GM18505 (cell line): Measurements from ENCODE around the gene EFCAB14.
"Not testable (repeated sequence)": the region's sequence is repeated elsewhere in the genome, so short reads cannot be mapped to it uniquely, and the experiment has no call there.

Experiments used
- ATAC-seq: cut with Tn5 transposase; IDR thresholded peaks from one replicate; pipeline ENCODE4 v1.9.1; 2021; ENCODE audit not compliant: unreplicated experiment
- POLR2A ChIP-seq: IDR thresholded peaks from 4 replicates; pipeline ENCODE4 v1.6.1; 2011; ENCODE audit warnings: borderline replicate concordance; ENCODE audit not compliant: insufficient read depth, insufficient read length; ENCODE audit errors: extremely low read depth

The EFCAB14 gene

GRCh38 chr1:46718727-46719622 lies at the start of gene EFCAB14:
Gene EFCAB14, minus strand, starts transcription at chr1:46719114. Its CDS starts 1,027 bp downstream, at chr1:46718087.
- TF ChIP-seq POLR2A: peak; percentile 84
- peak; percentile 97 for ATAC-seq

GRCh38 chr1:46768445-46768844 lies 49.5 kb upstream of the EFCAB14 start:
- no peak for ATAC-seq
- TF ChIP-seq POLR2A: no peak

- no peak for ATAC-seq
- no peak for TF ChIP-seq POLR2A
Observed at GRCh38 chr1:46767649-46768282, 48.9 kb upstream of the EFCAB14 start.

- ATAC-seq: no peak
Observed at GRCh38 chr1:46764402-46764801, 45.5 kb upstream of the EFCAB14 start.

GRCh38 chr1:46761740-46762139 lies 42.8 kb upstream of the EFCAB14 start:
- ATAC-seq: no peak
- no peak for TF ChIP-seq POLR2A

More at GRCh38 chr1:46764402-46764801, 45.5 kb upstream of the EFCAB14 start:
- TF ChIP-seq POLR2A: no peak

GRCh38 chr1:46760558-46761166 lies 41.7 kb upstream of the EFCAB14 start:
- no peak for ATAC-seq
- TF ChIP-seq POLR2A: no peak

GRCh38 chr1:46757956-46758528 lies 39.1 kb upstream of the EFCAB14 start:
- ATAC-seq: no peak
- TF ChIP-seq POLR2A: no peak

- TF ChIP-seq POLR2A: no peak
- ATAC-seq: no peak
Observed at GRCh38 chr1:46757247-46757955, 38.5 kb upstream of the EFCAB14 start.

GRCh38 chr1:46755121-46755520 lies 36.2 kb upstream of the EFCAB14 start:
- TF ChIP-seq POLR2A: no peak
- no peak for ATAC-seq

- ATAC-seq: not testable (repeated sequence)
Observed at GRCh38 chr1:46754707-46755106, 35.8 kb upstream of the EFCAB14 start.

- no peak for TF ChIP-seq POLR2A
- no peak for ATAC-seq
Observed at GRCh38 chr1:46753985-46754384, 35.1 kb upstream of the EFCAB14 start.

- no peak for TF ChIP-seq POLR2A
- no peak for ATAC-seq
Observed at GRCh38 chr1:46749921-46750404, 31.0 kb upstream of the EFCAB14 start.

- ATAC-seq: no peak
Observed at GRCh38 chr1:46749404-46749803, 30.5 kb upstream of the EFCAB14 start.

More at GRCh38 chr1:46749404-46749803, 30.5 kb upstream of the EFCAB14 start:
- no peak for TF ChIP-seq POLR2A
